Vagina (tissue), 2 donors: ENCODE results near the gene EDEM2.
"Not testable (repeated sequence)": the region's sequence is repeated elsewhere in the genome, so short reads cannot be mapped to it uniquely, and the experiment has no call there.

Experiments used
- POLR2A ChIP-seq, 2 donors: fragments of 450-650 bp; IDR thresholded peaks; one replicate each; pipeline ENCODE4 v1.6.1; 2017; ENCODE audit warnings: antibody characterized with exemption in 2 of 2, mild to moderate bottlenecking in 2 of 2, moderate library complexity in 2 of 2
- POLR2AphosphoS5 ChIP-seq, 2 donors: sonication (generic); formaldehyde crosslinking; IDR thresholded peaks; one replicate each; pipeline ENCODE4 v1.9.0; 2017; ENCODE audit warnings: antibody characterized with exemption in 2 of 2, mild to moderate bottlenecking in 2 of 2, low read depth in 1 of 2; ENCODE audit not compliant: insufficient read depth in 1 of 2
- TF ChIP-seq, protein P1 (sequence below), 3 experiments: fragments of 450-650 bp in 2 of 3; fragments of 200-600 bp in 1 of 3; sonication (generic) in 1 of 3; IDR thresholded peaks; one replicate each; pipeline ENCODE4 v1.5.1; 2017 to 2019; ENCODE audit warnings: antibody characterized with exemption in 3 of 3, mild to moderate bottlenecking in 2 of 3, moderate library complexity in 2 of 3

DNA sequence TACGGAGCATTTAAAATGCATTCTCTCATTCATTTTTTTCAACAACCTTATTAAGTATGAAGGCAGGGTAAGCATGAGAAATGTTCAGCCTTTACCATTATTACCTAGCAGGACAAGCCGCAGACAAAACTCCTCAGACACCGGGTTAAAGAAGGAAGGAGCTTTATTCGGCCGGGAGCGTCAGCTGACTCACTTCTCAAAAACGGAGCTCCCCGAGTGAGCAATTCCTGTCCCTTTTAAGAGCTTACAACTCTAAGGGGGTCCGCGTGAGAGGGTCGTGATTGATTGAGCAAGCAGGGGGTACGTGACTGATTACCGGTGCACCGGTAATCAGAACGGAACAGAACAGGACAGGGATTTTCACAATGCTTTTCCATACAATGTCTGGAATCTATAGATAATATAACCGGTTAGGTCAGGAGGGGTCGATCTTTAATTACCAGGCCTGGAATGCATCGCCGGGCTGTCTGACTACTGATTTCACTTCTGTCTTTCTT is 487 bp upstream of the EDEM2 start:
- not testable (repeated sequence) for TF ChIP-seq POLR2A (IDR thresholded peaks at IDR 0.05)
- TF ChIP-seq, protein P1, sequence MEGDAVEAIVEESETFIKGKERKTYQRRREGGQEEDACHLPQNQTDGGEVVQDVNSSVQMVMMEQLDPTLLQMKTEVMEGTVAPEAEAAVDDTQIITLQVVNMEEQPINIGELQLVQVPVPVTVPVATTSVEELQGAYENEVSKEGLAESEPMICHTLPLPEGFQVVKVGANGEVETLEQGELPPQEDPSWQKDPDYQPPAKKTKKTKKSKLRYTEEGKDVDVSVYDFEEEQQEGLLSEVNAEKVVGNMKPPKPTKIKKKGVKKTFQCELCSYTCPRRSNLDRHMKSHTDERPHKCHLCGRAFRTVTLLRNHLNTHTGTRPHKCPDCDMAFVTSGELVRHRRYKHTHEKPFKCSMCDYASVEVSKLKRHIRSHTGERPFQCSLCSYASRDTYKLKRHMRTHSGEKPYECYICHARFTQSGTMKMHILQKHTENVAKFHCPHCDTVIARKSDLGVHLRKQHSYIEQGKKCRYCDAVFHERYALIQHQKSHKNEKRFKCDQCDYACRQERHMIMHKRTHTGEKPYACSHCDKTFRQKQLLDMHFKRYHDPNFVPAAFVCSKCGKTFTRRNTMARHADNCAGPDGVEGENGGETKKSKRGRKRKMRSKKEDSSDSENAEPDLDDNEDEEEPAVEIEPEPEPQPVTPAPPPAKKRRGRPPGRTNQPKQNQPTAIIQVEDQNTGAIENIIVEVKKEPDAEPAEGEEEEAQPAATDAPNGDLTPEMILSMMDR (IDR thresholded peaks at IDR 0.05) = not testable (repeated sequence)
- TF ChIP-seq POLR2AphosphoS5 (IDR thresholded peaks at IDR 0.05; ENCODE audit: insufficient read depth in 1 of 2, low read depth in 1 of 2) = peak in 1 of 2 donors; percentile 24
